Activated naive CD8-positive, alpha-beta T cell treated with anti-CD3 and anti-CD28 coated beads, Interleukin-2, amount 50 U/mL, for 24 hours (primary cell): ENCODE data around the gene ARHGEF5.
"Not testable (repeated sequence)": the region's sequence is repeated elsewhere in the genome, so short reads cannot be mapped to it uniquely, and the experiment has no call there.

Experiments
- ATAC-seq: fragments of 150-1000 bp; cut with Tn5 transposase; one replicate; pipeline ENCODE4 v1.10.0; 2021
- DNase-seq: peaks from one replicate; pipeline ENCODE4 v3.0.0; 2021
- H3K27ac Mint-ChIP-seq: one replicate; pipeline ENCODE4 v1.8.0; 2021; ENCODE audit warnings: mild to moderate bottlenecking, mixed read lengths
- H3K27me3 Mint-ChIP-seq: one replicate; pipeline ENCODE4 v1.8.0; 2021; ENCODE audit warnings: mixed read lengths
- H3K36me3 Mint-ChIP-seq: one replicate; pipeline ENCODE4 v1.8.0; 2021; ENCODE audit warnings: low read depth, mixed read lengths
- H3K4me1 Mint-ChIP-seq: one replicate; pipeline ENCODE4 v1.8.0; 2021; ENCODE audit warnings: mixed read lengths
- H3K4me3 Mint-ChIP-seq: one replicate; pipeline ENCODE4 v1.8.0; 2021; ENCODE audit warnings: mild to moderate bottlenecking, moderate library complexity, mixed read lengths
- H3K9me3 Mint-ChIP-seq: one replicate; pipeline ENCODE4 v1.8.0; 2021; ENCODE audit warnings: mixed read lengths

Gene ARHGEF5

DNA sequence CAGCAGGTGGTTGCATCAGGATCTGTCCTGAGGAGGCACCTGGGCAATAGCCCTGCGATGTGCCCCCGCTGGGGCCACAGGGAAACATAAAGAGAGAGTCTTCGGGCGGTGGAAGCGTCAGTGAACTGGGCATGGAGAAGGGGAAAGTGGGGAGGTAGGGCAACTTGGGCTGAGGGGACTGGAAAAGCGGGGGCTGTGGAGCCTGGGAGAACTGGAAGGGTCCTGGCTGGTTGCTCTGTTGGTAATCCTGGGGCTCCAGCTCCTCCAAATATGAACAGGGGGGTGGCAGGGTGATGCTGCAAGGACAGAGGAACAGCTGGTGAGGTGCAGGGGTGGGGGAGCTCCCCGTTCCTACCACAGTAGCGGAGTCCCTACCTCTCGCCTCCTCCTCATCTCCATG is 43.1 kb downstream of the ARHGEF5 start:
- Mint-ChIP-seq H3K9me3 (no peaks in the 10 kb centered on the region), H3K36me3 (no peaks in the 10 kb centered on the region), H3K27ac (no peak overlapping the region), H3K4me1 (no peaks in the 10 kb centered on the region), H3K27me3 (peaks cover 3% of the 10 kb centered on the region), H3K4me3 (no peak overlapping the region)
- DNase-seq (no peak), ATAC-seq (no peak)

GRCh38 chr7:144398911-144399310 is 43.7 kb downstream of the ARHGEF5 start:
- ATAC-seq = no peak
- no peaks in the 10 kb centered on the region for H3K36me3 Mint-ChIP-seq
- DNase-seq = no peak
- no peaks in the 10 kb centered on the region for H3K9me3 Mint-ChIP-seq
- no peaks in the 10 kb centered on the region for H3K4me1 Mint-ChIP-seq
- no peak overlapping the region for H3K4me3 Mint-ChIP-seq
- H3K27me3 Mint-ChIP-seq = peaks cover 3% of the 10 kb centered on the region
- H3K27ac Mint-ChIP-seq = no peak overlapping the region

- no peaks in the 10 kb centered on the region for H3K4me1 Mint-ChIP-seq
- no peak for ATAC-seq
- DNase-seq = no peak
- no peak overlapping the region for H3K27ac Mint-ChIP-seq
- H3K4me3 Mint-ChIP-seq = no peak overlapping the region
- H3K9me3 Mint-ChIP-seq = no peaks in the 10 kb centered on the region
- H3K36me3 Mint-ChIP-seq = no peaks in the 10 kb centered on the region
- H3K27me3 Mint-ChIP-seq = peaks cover 3% of the 10 kb centered on the region
Observed at GRCh38 chr7:144399946-144400345, 44.7 kb downstream of the ARHGEF5 start.

DNA sequence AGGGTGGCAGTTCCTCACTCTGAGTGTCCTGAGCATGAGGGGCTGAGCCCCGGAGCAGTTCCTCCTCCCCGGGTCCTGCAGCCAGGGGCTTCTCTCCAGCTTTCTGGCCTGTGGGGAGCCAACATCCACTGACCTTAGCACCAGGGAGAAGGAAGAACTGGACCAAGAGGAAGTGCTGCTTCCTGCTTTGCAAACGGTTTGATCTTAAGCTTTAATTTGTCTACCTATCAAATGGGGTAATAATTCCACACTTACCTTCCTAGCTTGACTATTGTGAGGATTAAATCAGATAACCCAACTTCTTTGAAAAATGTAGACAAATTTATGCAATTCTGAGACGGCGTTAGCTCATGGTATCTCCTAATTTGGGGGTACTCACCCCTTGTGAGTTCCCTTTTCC is 46.3 kb downstream of the ARHGEF5 start:
- no peaks in the 10 kb centered on the region for H3K36me3 Mint-ChIP-seq
- H3K4me3 Mint-ChIP-seq = no peak overlapping the region
- DNase-seq (no peak), ATAC-seq (no peak)
- no peaks in the 10 kb centered on the region for H3K9me3 Mint-ChIP-seq
- H3K27me3 Mint-ChIP-seq = no peaks in the 10 kb centered on the region
- no peak overlapping the region for H3K27ac Mint-ChIP-seq
- no peaks in the 10 kb centered on the region for H3K4me1 Mint-ChIP-seq

DNA sequence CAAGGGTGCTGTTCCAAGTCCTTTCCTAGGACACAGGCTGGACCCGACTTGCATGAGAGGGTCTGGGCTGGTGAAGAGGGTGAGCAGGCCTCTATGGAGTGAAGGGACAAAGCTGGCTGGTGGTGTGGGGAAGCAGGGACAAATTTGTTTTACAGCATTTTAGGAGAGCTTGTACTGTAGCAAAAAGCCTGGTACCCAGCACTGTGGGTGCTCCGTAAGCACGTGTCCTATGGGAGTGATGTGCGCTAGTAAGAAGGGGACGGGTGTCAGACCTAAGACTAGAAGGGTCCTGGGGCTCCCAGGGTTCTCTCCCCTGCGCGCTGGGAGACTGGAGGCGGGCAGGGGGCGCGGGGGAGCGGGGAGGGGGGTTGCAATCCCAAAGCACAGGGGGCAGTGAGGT is 47.9 kb downstream of the ARHGEF5 start:
- Mint-ChIP-seq H3K9me3 (no peaks in the 10 kb centered on the region), H3K4me3 (no peak overlapping the region), H3K27me3 (peaks cover 3% of the 10 kb centered on the region), H3K27ac (no peak overlapping the region), H3K4me1 (no peaks in the 10 kb centered on the region), H3K36me3 (no peaks in the 10 kb centered on the region)
- no peak for DNase-seq
- ATAC-seq = no peak

GRCh38 chr7:144403649-144404061 is 48.5 kb downstream of the ARHGEF5 start, which contains the start of gene NOBOX:
Gene NOBOX, minus strand, starts transcription at chr7:144403693.
- H3K4me1 Mint-ChIP-seq = no peaks in the 10 kb centered on the region
- ATAC-seq (no peak), DNase-seq (no peak)
- H3K4me3 Mint-ChIP-seq = no peak within 1 kb of the TSS
- no peaks in the 10 kb centered on the region for H3K36me3 Mint-ChIP-seq
- H3K27ac Mint-ChIP-seq = no peak within 1 kb of the TSS
- H3K27me3 Mint-ChIP-seq = peaks cover 4% of the 10 kb centered on the region
- no peaks in the 10 kb centered on the region for H3K9me3 Mint-ChIP-seq

DNA sequence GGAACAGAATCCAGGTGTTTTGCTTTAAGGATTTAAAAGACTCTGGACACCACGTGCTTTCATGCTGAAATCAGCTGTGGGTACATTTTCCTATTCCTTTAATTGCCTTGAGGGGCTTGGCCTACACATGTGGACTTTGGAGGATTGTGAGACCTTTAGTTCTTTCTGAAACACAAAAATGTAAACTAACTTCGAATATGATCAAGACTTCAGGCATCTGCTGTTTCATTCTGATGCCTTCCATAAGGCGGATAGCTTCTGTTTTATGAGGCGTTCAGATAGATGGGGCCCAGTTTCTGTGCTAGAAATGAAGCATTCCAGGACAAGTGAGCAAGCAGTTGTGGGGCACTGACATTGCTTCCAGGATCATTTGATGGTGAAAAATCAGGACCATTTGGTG is 49.7 kb downstream of the ARHGEF5 start:
- no peaks in the 10 kb centered on the region for H3K4me1 Mint-ChIP-seq
- H3K27me3 Mint-ChIP-seq = peaks cover 4% of the 10 kb centered on the region
- H3K27ac Mint-ChIP-seq = no peak overlapping the region
- H3K36me3 Mint-ChIP-seq = no peaks in the 10 kb centered on the region
- ATAC-seq (no peak), DNase-seq (no peak)
- H3K9me3 Mint-ChIP-seq = no peaks in the 10 kb centered on the region
- no peak overlapping the region for H3K4me3 Mint-ChIP-seq

DNA sequence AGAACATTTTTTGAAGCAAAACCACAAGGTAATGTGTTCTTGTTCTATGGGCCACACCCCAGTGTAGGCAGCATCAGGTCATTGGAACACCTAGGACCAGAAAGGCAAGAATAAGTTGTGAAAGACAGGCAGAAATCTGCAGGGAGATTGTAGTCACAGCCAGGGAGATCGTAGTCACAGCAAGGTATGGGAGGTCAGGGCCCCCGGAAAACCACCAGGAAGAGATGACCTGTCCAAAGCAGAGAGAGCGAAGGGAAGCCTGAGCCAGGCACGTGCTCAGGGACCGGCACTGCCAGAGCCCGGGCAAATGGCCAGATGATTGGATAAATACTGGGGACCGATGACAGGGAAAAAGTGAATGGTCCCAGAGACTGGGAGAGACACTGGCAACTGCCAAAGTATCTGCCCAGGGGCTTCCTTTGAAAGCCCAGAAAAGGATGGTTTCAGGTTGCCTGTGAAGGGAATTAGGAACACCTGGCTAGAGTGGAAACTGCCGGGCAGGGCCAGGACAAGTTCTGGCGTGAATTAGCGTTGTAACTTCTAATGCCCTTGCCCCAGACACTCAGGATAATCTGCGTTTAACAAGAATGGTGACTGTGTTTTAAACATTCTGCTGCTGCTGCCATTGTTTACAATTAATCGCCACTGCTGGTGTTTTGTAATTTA is 52.2 kb downstream of the ARHGEF5 start:
- no peaks in the 10 kb centered on the region for H3K36me3 Mint-ChIP-seq
- ATAC-seq (no peak), DNase-seq (no peak)
- no peaks in the 10 kb centered on the region for H3K9me3 Mint-ChIP-seq
- H3K4me1 Mint-ChIP-seq = no peaks in the 10 kb centered on the region
- H3K27ac Mint-ChIP-seq = no peak overlapping the region
- no peak overlapping the region for H3K4me3 Mint-ChIP-seq
- H3K27me3 Mint-ChIP-seq = peaks cover 7% of the 10 kb centered on the region

DNA sequence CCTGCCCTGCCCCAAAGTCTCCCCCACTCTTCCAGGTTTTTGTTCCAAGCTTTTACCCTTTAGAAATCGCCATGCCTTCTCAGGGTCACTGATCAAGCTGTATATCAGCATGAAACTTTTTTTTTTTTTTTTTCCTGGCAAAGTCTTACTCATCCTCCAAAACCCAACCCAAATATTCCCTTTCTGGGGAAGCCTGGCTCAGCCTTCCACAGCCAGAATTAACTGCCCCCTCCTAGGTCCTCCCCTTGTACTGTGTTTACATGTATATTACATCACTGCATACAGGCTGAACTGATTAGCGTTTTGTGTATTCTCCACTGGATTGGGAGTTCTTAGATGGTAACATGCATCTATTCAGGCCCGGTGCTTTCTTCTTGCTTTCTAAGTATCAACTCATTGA is 52.9 kb downstream of the ARHGEF5 start:
- Mint-ChIP-seq H3K27ac (no peak overlapping the region), H3K4me3 (no peak overlapping the region), H3K9me3 (no peaks in the 10 kb centered on the region), H3K36me3 (no peaks in the 10 kb centered on the region), H3K4me1 (no peaks in the 10 kb centered on the region), H3K27me3 (peaks cover 7% of the 10 kb centered on the region)
- ATAC-seq (no peak), DNase-seq (no peak)

- H3K9me3 Mint-ChIP-seq = no peaks in the 10 kb centered on the region
- H3K4me1 Mint-ChIP-seq = no peaks in the 10 kb centered on the region
- H3K27ac Mint-ChIP-seq = no peak overlapping the region
- H3K4me3 Mint-ChIP-seq = no peak overlapping the region
- H3K27me3 Mint-ChIP-seq = peaks cover 10% of the 10 kb centered on the region
- ATAC-seq (no peak), DNase-seq (no peak)
- no peaks in the 10 kb centered on the region for H3K36me3 Mint-ChIP-seq
Observed at GRCh38 chr7:144410441-144410840, 55.2 kb downstream of the ARHGEF5 start.

DNA sequence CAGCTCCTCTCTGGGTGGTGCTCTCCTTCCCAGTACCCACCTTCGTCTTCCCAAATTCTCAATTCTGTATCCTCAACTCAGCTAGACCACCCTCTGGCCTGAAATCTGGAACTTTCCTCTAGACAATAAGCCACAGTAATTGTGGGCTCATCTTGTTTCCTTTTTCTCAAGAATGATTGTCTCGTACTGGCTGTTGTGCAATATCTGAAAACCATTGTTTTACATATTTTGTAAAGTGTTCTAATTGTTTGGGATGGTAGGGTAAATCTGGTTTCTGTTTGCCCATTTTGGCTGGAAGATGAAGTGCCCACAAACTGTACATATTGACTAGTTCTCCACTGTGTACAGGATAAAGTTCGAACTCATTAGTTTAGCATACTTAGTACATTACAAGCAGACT is 59.6 kb downstream of the ARHGEF5 start:
- Mint-ChIP-seq H3K4me3 (no peak overlapping the region), H3K9me3 (peaks cover 4% of the 10 kb centered on the region), H3K36me3 (no peaks in the 10 kb centered on the region), H3K4me1 (no peaks in the 10 kb centered on the region), H3K27ac (no peak overlapping the region), H3K27me3 (peaks cover 7% of the 10 kb centered on the region)
- no peak for DNase-seq
- ATAC-seq = no peak

GRCh38 chr7:144415858-144416257 is 60.7 kb downstream of the ARHGEF5 start:
- H3K4me3 Mint-ChIP-seq = no peak overlapping the region
- no peaks in the 10 kb centered on the region for H3K4me1 Mint-ChIP-seq
- ATAC-seq (no peak), DNase-seq (no peak)
- H3K27me3 Mint-ChIP-seq = peaks cover 4% of the 10 kb centered on the region
- H3K36me3 Mint-ChIP-seq = no peaks in the 10 kb centered on the region
- no peak overlapping the region for H3K27ac Mint-ChIP-seq
- peaks cover 4% of the 10 kb centered on the region for H3K9me3 Mint-ChIP-seq

DNA sequence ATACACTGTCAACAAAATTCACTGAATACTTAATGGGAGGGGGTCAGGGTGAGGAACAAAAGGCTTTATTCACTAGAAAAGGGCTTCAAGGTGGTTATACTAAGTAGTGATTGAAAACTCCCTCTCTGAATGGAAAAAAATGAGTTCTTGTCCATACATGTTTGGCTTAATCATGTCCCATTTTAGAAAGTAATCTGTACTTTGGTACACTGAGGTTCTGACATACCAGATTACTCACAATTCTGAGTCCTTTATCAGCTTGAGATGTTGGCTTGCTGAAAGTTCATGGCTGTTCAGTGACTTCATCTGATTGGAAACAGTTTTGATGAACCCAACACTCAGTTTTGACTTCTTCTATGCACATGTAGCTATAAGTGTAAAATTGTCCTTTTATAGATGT is 61.1 kb downstream of the ARHGEF5 start:
- Mint-ChIP-seq H3K4me1 (no peaks in the 10 kb centered on the region), H3K4me3 (no peak overlapping the region), H3K27ac (no peak overlapping the region), H3K9me3 (peaks cover 4% of the 10 kb centered on the region), H3K27me3 (peaks cover 4% of the 10 kb centered on the region), H3K36me3 (no peaks in the 10 kb centered on the region)
- no peak for DNase-seq
- no peak for ATAC-seq

DNA sequence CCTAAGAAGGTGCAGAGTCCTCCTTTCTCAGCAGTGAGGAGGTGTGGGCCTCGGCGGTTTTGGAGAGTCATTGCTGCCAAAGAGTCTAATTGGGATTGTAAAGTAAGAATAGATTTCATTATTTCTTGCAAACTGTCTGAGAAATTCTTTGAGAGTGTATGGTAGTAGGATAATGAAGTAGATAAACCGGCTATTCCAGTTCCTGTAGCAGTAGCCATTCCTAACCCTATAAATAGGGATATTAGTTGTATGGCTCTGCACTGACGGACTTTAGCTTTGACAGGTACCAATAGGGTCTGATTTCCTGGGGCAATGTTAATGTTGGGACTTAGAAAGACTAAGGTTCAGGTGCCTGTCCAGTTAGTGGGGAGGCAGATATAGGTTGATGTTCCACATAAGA is 63.7 kb downstream of the ARHGEF5 start:
- not testable (repeated sequence) for H3K27me3 Mint-ChIP-seq, H3K36me3 Mint-ChIP-seq, DNase-seq, H3K9me3 Mint-ChIP-seq, H3K4me1 Mint-ChIP-seq, H3K27ac Mint-ChIP-seq, ATAC-seq, H3K4me3 Mint-ChIP-seq

- peaks cover 33% of the 10 kb centered on the region for H3K9me3 Mint-ChIP-seq
- H3K27me3 Mint-ChIP-seq = not testable (repeated sequence)
Observed at GRCh38 chr7:144427539-144427938, 72.3 kb downstream of the ARHGEF5 start.

GRCh38 chr7:144428431-144428830 is 73.2 kb downstream of the ARHGEF5 start:
- H3K9me3 Mint-ChIP-seq = peaks cover 33% of the 10 kb centered on the region

More at GRCh38 chr7:144427539-144427938, 72.3 kb downstream of the ARHGEF5 start:
- not testable (repeated sequence) for H3K36me3 Mint-ChIP-seq, ATAC-seq, H3K27ac Mint-ChIP-seq, DNase-seq, H3K4me1 Mint-ChIP-seq, H3K4me3 Mint-ChIP-seq

More at GRCh38 chr7:144428431-144428830, 73.2 kb downstream of the ARHGEF5 start:
- no peak overlapping the region for H3K27ac Mint-ChIP-seq
- H3K4me1 Mint-ChIP-seq = no peaks in the 10 kb centered on the region
- DNase-seq (no peak), ATAC-seq (no peak)
- no peaks in the 10 kb centered on the region for H3K36me3 Mint-ChIP-seq
- peaks cover 1% of the 10 kb centered on the region for H3K27me3 Mint-ChIP-seq
- H3K4me3 Mint-ChIP-seq = no peak overlapping the region
